HG03520 (cell line): Measurements from ENCODE around the gene INHBB.

ENCODE experiments used
- ATAC-seq: cut with Tn5 transposase; IDR thresholded peaks from one replicate; pipeline ENCODE4 v1.9.1; 2021; ENCODE audit warnings: mild to moderate bottlenecking, moderate library complexity; ENCODE audit not compliant: unreplicated experiment

Gene INHBB

GRCh38 chr2:120354467-120354866 lies 8.5 kb downstream of the INHBB start:
- no peak for ATAC-seq

DNA sequence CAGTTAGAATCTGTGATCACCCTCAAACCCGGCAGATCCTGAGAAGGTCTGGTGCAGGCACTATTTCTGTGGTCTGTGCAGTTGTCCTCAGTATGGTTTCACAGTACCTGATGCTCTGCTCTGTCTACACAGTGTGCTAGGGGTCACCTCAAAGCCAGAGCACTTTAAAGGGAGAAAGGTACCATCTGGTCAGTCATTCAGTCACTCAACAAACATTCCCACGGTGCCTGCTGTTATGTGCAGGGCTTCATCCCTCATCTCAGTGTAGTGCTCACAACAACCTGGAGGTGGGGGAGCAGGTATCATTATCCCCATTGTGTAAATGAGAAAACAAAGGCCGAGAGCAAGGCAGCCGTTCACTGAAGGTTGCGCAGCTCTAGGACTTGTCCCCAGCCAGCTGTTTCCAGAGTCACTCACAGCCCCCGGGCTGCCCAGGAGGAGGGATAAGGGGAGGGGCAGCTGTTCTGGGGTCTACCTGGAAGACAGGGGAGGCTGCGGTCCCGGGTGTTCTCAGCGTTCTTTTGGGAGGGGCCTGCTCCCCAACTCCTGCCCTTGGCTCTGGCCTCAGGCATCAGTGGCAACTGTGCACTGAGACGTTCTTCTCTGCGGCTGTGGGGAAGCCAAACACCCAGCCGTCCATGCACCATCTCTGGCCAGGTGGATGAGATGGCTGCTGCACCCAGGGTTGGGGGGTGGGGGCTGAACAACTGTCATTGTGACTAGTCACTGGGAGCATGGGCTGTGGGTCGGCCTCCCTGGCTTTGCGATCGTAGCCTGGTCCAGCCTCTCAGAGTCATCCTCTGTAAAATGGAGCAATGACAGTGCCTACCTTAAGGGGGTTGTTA lies 9.2 kb downstream of the INHBB start:
- no peak for ATAC-seq

DNA sequence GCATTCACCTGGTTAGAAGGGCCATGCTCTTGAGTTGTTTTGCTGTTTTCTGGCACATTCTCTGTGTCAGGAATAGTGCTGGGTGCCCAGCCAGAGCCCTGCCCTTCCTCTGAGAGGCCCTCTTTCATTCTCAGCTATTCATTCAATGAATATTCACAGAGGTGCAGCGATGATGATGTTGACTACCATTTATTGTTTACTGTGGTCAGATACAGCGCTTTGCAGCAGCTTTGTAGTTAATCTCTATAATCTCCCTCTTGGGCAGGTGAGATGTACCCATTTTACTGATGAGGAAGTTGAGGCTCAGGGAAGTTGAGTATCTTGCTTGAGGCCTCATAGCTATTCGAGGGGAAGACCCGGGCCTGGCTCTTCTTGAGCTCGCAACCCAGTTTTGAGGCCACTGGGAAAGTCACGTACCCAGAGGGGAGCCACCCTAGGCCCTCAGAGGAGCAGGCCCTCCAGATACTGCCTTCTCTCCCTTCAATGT lies 9.9 kb downstream of the INHBB start:
- ATAC-seq, result no peak

DNA sequence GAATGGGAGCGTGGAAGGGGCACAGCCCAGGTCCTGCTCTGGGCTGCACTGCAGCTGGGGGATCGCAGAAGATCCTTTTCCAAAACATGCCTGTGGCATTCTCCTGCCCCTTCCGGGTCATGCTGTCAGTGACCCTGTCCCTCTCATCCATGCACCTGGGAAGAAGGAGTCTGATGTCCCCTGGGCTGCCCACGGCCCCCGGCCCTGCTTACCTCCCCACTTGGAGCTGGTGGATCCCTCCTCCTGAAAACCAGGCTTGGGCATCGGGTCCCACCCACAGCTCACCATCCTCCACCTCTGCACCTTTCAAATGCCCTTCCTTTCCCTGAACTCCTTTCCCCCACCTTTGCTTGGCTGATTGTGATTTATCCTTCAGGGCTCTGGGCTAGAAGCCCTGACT lies 11.8 kb downstream of the INHBB start:
- no peak for ATAC-seq

- ATAC-seq, result no peak
Measured at GRCh38 chr2:120358734-120359465, 13.0 kb downstream of the INHBB start.

- ATAC-seq, result no peak
Measured at GRCh38 chr2:120360307-120360855, 14.4 kb downstream of the INHBB start.

GRCh38 chr2:120362926-120363325 lies 17.0 kb downstream of the INHBB start:
- ATAC-seq, result no peak

GRCh38 chr2:120365236-120365793 lies 19.4 kb downstream of the INHBB start:
- no peak for ATAC-seq

DNA sequence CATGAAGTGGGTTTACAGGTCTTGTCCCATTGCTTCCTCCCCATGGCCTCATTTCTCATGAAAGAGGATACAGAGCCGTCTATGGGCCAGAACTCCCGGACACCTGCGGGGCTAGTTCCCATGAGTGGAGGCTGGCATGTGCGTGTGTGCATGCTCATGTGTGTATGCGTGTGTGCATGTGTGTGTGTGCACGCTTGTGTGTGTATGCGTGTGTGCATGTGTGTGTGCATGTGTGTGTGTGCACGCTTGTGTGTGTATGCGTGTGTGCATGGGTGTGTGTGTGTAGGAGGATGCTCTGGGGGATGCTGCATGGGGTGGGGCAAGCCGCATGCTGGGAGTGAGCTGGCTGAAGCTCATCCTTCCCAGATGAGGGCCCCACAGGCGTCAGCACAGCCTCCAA lies 20.8 kb downstream of the INHBB start:
- no peak for ATAC-seq

DNA sequence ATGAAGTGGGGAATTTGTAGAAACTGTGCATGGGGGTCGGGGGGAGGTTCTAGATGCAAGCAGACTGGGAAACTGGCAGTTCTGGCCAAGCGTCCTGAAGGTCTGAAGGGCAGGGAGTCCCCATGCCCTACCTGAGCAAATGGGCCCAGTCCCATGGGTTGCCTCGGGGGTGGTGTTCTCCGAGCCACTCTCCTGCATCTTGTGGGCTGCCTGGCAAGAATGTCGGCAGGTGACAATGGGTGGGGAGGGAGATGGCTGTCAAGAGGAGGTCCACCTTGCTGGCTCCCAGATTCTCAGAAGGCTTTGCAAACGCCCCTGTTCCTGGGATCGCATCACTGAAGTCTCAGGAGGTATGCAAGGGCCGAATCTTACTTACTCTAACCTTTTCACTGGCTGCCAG lies 21.3 kb downstream of the INHBB start:
- ATAC-seq, result no peak

DNA sequence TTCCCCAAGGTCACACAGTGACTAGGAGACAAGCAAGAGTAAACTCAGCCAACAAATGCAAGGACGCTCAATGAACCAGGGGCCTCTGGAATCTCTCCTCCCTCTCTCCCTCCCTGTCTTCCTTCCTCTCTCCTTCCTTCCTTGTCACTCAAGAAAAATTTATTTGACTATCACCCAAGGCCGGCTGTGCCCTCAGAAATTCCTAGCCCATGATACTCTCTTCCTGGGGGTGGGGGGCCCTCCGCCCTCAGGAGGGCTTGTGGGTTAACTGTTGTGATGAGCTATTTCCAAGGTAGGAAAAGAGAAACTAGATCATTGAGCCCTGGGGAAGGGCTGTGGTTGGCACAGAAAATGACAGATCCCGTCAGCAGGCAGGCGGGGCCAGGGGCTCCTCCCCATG lies 21.7 kb downstream of the INHBB start:
- ATAC-seq, result no peak

DNA sequence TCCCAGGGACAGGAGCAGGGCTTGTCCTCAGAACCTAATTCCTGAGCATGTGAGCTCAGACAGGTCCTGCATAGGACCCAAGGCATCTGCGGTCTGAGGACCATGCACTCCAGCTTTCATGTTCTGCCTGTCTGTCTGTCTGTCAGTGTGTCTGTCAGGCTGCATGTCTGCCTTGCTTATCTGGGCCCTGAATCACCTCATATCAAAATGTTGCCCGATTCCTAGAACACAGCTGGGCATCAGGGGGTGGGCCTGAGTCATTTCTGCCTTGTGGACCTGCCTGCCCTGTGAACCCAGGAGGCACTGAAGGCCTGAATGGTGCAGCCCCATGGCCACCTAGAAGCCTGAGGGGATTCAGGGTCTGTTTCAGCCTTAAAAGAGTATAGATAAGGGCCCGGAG lies 22.1 kb downstream of the INHBB start:
- ATAC-seq, result no peak

DNA sequence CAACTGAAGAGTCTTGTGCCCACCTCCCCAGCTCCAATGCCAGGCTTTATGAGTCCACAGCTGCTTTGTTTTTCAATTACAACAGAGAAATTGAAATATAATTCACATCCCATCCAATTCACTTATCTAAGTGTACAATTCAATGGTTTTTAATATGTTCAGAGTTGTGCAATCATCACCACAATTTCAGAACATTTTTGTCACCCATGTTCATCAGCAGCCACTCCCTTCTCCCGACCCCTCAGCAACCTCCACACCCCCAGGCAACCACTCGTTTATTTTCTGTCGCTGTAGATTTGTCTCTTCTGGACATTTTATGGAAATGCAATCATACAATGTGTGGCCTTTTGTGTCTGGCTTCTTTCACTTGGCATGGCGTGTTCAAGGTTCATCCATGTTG lies 23.3 kb downstream of the INHBB start:
- no peak for ATAC-seq

- ATAC-seq, result no peak
Measured at GRCh38 chr2:120371969-120372625, 26.2 kb downstream of the INHBB start.

- no peak for ATAC-seq
Measured at GRCh38 chr2:120372816-120373215, 26.9 kb downstream of the INHBB start.

DNA sequence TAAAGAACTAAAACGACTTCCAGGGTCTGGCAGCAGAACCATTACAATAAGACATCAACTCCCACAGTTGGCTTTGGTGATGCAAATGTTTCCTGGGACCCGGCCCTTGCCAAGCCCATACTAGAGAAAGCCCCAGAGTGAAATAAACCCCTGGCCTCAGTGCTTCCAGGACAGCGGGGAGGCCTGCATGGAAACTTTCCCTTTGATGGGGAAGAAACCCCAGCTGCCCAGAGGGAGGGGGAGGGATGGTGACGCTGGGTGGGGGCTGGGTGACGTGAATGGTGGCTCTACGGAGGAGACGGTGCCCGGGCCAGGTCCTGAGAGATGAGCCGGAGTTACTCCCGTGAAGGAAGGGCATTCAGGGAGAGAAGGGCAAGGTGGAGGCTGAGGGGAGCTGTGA lies 27.5 kb downstream of the INHBB start:
- ATAC-seq, result no peak

DNA sequence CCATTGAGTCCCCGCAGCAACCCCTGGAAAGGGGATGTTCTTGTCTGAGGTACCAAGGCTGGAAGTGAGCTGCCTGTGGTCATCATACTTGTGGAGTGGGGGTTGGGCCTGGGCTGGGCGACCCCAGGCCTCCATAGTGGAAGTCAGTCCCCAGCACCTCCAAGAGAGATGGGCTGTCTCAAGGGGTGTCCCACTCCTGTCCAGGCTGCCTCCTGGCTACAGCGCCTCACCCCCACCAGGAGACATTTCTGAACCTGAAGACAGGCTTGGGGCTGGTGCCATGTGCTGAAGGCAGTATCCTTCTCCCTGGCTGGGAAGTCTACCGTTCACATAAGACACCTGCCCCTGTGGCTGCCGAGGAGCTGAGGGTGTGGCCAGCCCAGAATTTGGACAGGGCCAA lies 28.9 kb downstream of the INHBB start:
- no peak for ATAC-seq

- ATAC-seq, result no peak
Measured at GRCh38 chr2:120375251-120376020, 29.5 kb downstream of the INHBB start.

DNA sequence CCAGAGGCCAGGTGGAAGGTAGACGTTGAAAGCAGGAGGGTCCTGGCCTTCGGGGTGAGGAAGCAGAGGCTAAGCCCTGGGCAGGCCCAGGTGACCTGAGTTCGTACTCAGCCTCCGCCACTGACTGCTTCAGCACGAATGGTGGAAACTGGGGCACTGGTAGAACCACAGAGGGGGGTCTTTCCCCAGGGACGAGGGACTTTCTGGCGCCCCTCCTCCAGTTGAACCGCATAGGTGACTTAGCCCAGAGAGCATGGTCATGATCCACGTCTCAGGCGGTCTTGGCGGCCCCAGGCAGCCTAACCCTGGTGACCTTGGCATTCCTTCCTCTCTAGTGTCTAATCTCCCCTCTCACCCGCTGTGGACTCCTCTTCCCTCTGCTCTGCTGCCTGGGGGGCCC lies 30.2 kb downstream of the INHBB start:
- no peak for ATAC-seq
